B cell (primary cell): ENCODE results near the gene CALML5.

ENCODE experiments used
- CTCF ChIP-seq: fragments of 200-600 bp; IDR thresholded peaks from one replicate; pipeline ENCODE4 v1.8.0; 2022; ENCODE audit warnings: antibody characterized with exemption, mild to moderate bottlenecking
- EZH2 ChIP-seq: IDR thresholded peaks from 2 replicates; pipeline ENCODE4 v1.6.1; 2012; ENCODE audit warnings: borderline replicate concordance, low read depth, mild to moderate bottlenecking, moderate library complexity, low read length; ENCODE audit not compliant: insufficient read depth, poor library complexity, severe bottlenecking

- TF ChIP-seq EZH2 (no peak), CTCF (no peak)
Measured at GRCh38 chr10:5538446-5538845, 39.1 kb upstream of the CALML5 start.
